GM12874 (cell line): ENCODE data around the gene MSLN.

Experiments
- CTCF ChIP-seq: IDR thresholded peaks from 2 replicates; pipeline ENCODE4 v1.5.1; 2011; ENCODE audit warnings: low read depth, mild to moderate bottlenecking, control low read depth, low read length, moderate library complexity; ENCODE audit not compliant: insufficient read depth

The MSLN gene

GRCh38 chr16:761625-762513 is 1.3 kb downstream of the MSLN start:
- no peak for TF ChIP-seq CTCF

DNA sequence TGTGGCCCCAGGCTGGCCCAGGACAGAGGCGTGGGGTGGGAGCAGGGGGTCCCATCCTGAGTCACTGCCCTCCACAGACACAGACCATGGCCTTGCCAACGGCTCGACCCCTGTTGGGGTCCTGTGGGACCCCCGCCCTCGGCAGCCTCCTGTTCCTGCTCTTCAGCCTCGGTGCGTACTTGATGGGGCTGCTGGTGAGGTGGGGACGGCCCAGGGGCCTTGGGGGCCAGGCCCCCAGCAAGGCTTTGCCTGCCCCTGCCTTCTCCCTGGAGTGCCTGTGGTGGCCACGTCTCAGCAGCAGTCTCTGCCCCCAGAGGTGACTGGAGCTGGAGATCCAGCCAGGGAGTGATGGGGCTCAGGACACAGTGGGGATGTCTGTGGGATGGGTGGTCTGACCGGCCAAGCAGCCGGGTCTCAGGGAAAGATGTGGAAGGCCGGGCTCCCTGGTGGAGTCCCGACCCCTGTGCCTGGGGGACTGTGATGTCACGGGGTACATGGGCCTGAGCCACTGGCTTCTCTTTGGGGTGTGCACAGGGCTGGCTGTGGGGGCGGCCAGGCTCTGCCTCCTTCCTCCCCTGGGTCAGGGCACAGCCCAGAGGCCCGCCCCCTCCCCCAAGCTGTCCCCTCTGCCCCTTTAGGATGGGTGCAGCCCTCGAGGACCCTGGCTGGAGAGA is 2.2 kb downstream of the MSLN start:
- no peak for TF ChIP-seq CTCF

DNA sequence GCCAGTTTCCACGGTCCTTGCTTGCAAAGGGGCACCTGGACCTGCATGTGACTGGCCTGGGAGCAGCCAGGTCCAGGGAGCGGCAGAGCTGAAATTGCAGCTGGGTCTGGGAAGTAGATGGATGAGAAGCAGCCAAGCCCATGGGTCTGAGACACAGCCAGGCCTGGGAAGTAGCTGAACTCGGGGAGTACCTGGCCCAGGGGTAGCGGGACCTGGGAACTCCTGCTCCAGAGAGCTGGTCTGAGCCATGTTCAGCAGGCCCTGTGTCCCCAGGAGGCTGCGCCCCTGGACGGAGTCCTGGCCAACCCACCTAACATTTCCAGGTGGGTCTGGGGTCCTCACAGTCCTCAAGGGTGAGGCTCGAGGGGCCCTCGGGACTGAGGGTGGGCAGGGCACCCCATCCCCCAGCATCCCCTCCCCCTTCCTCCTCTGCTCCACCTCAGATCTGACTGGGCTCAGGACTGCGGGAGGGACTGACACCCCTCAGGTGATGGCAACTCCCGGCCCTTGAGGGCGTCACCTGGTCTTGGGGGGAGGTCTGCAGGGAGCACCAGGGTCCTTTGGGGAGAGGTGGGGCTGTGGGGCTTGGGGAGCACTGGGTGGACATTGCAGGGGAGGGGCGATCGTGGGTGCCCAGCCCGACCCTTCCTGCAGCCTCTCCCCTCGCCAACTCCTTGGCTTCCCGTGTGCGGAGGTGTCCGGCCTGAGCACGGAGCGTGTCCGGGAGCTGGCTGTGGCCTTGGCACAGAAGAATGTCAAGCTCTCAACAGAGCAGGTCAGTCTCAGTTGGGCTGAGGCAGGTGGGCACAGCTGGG is 3.0 kb downstream of the MSLN start:
- TF ChIP-seq CTCF, result no peak

DNA sequence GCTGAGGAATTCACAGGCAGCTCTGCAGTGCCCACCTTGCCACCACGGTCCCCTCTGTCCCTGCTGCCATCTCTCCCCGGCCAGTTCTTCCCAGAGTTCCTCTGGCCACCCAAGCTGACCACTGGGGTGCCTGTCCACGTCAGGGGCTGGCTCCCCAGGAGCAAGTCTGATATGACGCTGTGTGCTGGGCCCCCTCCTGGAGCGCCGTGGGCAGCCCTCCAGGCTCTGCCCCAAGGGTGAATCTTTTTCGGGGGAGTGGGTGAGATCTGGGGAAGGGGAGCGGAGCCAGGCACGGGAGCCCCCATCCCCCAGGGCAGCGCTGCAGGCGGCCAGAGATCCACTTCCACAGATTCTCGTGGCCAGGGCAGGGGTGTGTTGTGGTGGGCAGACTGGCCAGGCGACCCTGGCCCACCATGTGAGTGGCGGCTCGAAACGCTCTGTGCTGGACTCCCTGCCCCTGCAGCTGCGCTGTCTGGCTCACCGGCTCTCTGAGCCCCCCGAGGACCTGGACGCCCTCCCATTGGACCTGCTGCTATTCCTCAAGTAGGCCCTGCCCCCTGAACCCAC is 3.7 kb downstream of the MSLN start:
- TF ChIP-seq CTCF, result no peak

DNA sequence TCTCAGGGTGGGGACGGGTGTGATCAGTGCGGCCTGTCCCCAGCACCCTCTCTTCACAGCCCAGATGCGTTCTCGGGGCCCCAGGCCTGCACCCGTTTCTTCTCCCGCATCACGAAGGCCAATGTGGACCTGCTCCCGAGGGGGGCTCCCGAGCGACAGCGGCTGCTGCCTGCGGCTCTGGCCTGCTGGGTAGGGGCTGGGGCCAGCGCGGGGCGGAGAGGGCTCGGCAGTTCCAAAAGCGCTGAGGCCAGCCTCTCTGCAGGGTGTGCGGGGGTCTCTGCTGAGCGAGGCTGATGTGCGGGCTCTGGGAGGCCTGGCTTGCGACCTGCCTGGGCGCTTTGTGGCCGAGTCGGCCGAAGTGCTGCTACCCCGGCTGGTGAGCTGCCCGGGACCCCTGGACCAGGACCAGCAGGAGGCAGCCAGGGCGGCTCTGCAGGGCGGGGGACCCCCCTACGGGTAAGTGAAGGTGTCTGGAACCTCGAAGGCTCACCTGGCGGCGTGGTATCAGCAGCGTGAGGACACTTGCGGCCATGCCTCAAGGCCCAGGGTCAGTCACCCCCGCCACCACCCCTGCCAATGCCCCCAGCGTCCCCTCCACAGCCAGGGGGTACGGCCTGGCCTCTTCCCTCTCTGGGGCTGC is 4.4 kb downstream of the MSLN start:
- no peak for TF ChIP-seq CTCF

GRCh38 chr16:765488-765865 is 4.9 kb downstream of the MSLN start:
- no peak for TF ChIP-seq CTCF
